RPMI7951 (cell line): ENCODE results near the gene PHACTR1. TPM values are rescaled to one million over a fixed set of nuclear protein-coding genes. Genes with fewer than 3 reads are reported as not detected.
"Not testable (repeated sequence)": the region's sequence is repeated elsewhere in the genome, so short reads cannot be mapped to it uniquely, and the experiment has no call there.

Experiments
- DNase-seq: peaks from one replicate; pipeline ENCODE4 v3.0.0-alpha.2; 2012; ENCODE audit warnings: low read depth
- total RNA-seq: library from RNA; depleted of rRNA; stranded (reverse); fragments of >200 nt; shearing (Covaris generic); gene quantifications from 2 replicates; pipeline ENCODE4 v1.2.3, GENCODE V29; 2014

PHACTR1 gene
- total RNA-seq, 1 experiment from 2014 or later = 5.9 TPM

- no peak for DNase-seq
Observed at GRCh38 chr6:13103169-13103568, 386.6 kb downstream of the PHACTR1 start.

GRCh38 chr6:13105139-13105538 lies 388.6 kb downstream of the PHACTR1 start:
- DNase-seq = no peak

GRCh38 chr6:13112921-13113320 lies 396.4 kb downstream of the PHACTR1 start:
- DNase-seq = no peak

- DNase-seq = no peak
Observed at GRCh38 chr6:13113376-13113775, 396.8 kb downstream of the PHACTR1 start.

GRCh38 chr6:13113981-13114593 lies 397.5 kb downstream of the PHACTR1 start:
- no peak for DNase-seq

- no peak for DNase-seq
Observed at GRCh38 chr6:13116155-13116554, 399.6 kb downstream of the PHACTR1 start.

GRCh38 chr6:13117570-13117969 lies 401.0 kb downstream of the PHACTR1 start:
- no peak for DNase-seq

- DNase-seq = no peak
Observed at GRCh38 chr6:13119549-13119948, 403.0 kb downstream of the PHACTR1 start.

- DNase-seq = no peak
Observed at GRCh38 chr6:13120483-13121482, 404.2 kb downstream of the PHACTR1 start.

GRCh38 chr6:13124131-13124530 lies 407.6 kb downstream of the PHACTR1 start:
- no peak for DNase-seq

GRCh38 chr6:13125841-13126240 lies 409.3 kb downstream of the PHACTR1 start:
- DNase-seq = no peak

- no peak for DNase-seq
Observed at GRCh38 chr6:13131935-13132661, 415.5 kb downstream of the PHACTR1 start.

GRCh38 chr6:13133894-13134293 lies 417.3 kb downstream of the PHACTR1 start:
- DNase-seq = not testable (repeated sequence)

- no peak for DNase-seq
Observed at GRCh38 chr6:13135152-13135551, 418.6 kb downstream of the PHACTR1 start.

- no peak for DNase-seq
Observed at GRCh38 chr6:13139119-13139518, 422.6 kb downstream of the PHACTR1 start.

GRCh38 chr6:13140980-13141379 lies 424.4 kb downstream of the PHACTR1 start:
- no peak for DNase-seq

- no peak for DNase-seq
Observed at GRCh38 chr6:13141387-13141786, 424.8 kb downstream of the PHACTR1 start.

- DNase-seq = no peak
Observed at GRCh38 chr6:13142611-13143010, 426.0 kb downstream of the PHACTR1 start.

GRCh38 chr6:13146442-13146841 lies 429.9 kb downstream of the PHACTR1 start:
- no peak for DNase-seq

- no peak for DNase-seq
Observed at GRCh38 chr6:13147376-13147775, 430.8 kb downstream of the PHACTR1 start.

GRCh38 chr6:13147782-13148181 lies 431.2 kb downstream of the PHACTR1 start:
- DNase-seq = no peak

- DNase-seq = no peak
Observed at GRCh38 chr6:13152764-13153163, 436.2 kb downstream of the PHACTR1 start.
